Measurements from ENCODE around the gene SKIC3.

DNA sequence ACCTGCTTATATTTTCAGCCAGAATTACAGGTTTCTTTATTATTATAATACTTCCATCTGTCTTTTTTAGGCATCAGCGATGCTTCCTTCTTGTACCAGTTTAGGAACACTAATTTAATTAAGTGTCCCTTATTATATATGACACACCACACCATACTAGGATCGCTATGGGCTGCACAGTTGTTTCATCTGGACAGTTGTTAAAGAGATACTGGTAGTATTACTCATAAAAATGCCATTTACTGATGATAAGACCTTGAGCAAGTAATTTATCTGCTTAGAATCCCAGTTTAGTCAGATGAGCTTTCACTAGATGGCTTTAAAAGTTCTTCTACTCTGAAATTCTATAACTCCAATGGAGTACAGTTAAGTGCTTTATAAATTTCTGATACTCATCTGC is 17.2 kb upstream of the SKIC3 start:
- TF ChIP-seq EP300 (IDR thresholded peaks at IDR 0.05) (no peak), CTCF (IDR thresholded peaks at IDR 0.05) (no peak), POLR2A (IDR thresholded peaks at IDR 0.05) (no peak), POLR2AphosphoS5 (IDR thresholded peaks at IDR 0.05) (no peak)

Data from stomach (tissue), 4 donors.